ENCODE results near the gene TRABD2B. TPM values are rescaled to one million over a fixed set of nuclear protein-coding genes. Genes with fewer than 3 reads are reported as not detected.

TRABD2B gene
- total and polyA plus RNA-seq, 2 of the 4 experiments (the other 2 are of a cell fraction): not detected

DNA sequence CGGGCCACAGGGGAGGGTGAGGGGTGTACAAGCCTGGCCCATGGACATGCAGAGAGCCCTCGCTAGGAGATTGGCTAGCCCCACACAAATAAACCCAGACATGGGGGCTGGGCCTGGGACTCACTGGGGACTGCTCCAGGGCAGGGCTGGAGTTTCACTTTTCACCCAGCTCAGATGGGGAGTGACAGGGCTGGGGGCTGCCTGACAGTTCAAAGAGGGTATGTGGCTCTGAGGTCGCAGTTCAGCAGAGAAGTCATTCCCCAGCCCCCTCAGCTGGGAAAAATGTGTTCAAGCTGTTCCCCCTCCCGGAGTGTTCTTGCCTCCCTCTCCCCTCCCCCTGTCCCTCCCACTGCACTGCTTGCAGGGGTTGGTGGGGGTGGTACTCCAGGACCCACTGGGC is 277.1 kb downstream of the TRABD2B start:
- Histone ChIP-seq H2BK15ac (ENCODE audit: low read depth, low read length) (no peak overlapping the region), H3K14ac (replicated peaks; ENCODE audit: low read depth, low read length) (no peak overlapping the region), H3K23ac (ENCODE audit: low read depth, low read length) (no peak overlapping the region), H2AK5ac (ENCODE audit: low read depth, low read length) (no peak overlapping the region), H2AK9ac (replicated peaks; ENCODE audit: low read depth, low read length, poor library complexity) (no peak overlapping the region), H3K27me3 (ENCODE audit: control insufficient read depth, insufficient read depth, low read length) (peaks cover 13% of the 10 kb centered on the region; the same call in 1 of the 2 replicates), H2BK5ac (ENCODE audit: low read depth, low read length, poor library complexity, severe bottlenecking) (no peak overlapping the region), H3K56ac (ENCODE audit: extremely low read depth, insufficient read depth, low read length) (no peak overlapping the region), H3K9me3 (ENCODE audit: control insufficient read depth, insufficient read depth, low read length) (no peaks in the 10 kb centered on the region), H4K20me1 (ENCODE audit: insufficient read depth, low read length) (no peaks in the 10 kb centered on the region), H3K79me1 (ENCODE audit: low read depth in 1 of 2, low read length in 2 of 2) (no peaks in the 10 kb centered on the region), H2BK20ac (ENCODE audit: low read depth, low read length) (no peak overlapping the region), H3K4ac (ENCODE audit: low read depth, low read length) (no peak overlapping the region), H3K4me3 (ENCODE audit: insufficient read depth, low read depth, low read length) (no peak overlapping the region), H4K5ac (ENCODE audit: low read depth, low read length) (no peak overlapping the region), H3K18ac (ENCODE audit: low read depth, low read length) (no peak overlapping the region), H4K91ac (ENCODE audit: insufficient read depth, low read depth, low read length) (no peak overlapping the region), H3K9ac (ENCODE audit: low read depth, low read length) (no peak overlapping the region), H4K8ac (ENCODE audit: low read depth in 2 of 2, low read length in 2 of 2) (no peak overlapping the region), H2AFZ (replicated peaks; ENCODE audit: low read length, poor library complexity) (no peak overlapping the region), H3K4me2 (ENCODE audit: low read depth, low read length) (no peak overlapping the region), H3K9me1 (ENCODE audit: insufficient read depth, low read length) (no peaks in the 10 kb centered on the region), H3K4me1 (ENCODE audit: control insufficient read depth, insufficient read depth, low read length) (no peaks in the 10 kb centered on the region), H3K27ac (ENCODE audit: insufficient read depth, low read length) (no peak overlapping the region), H2BK120ac (ENCODE audit: low read depth, low read length) (no peak overlapping the region), H3K36me3 (ENCODE audit: control insufficient read depth, insufficient read depth, low read length) (no peaks in the 10 kb centered on the region)
- no peak for DNase-seq
- no peak for ATAC-seq (ENCODE audit: low read depth)
- in situ Hi-C loops (cut with MboI; ENCODE audit: low sequenced_read_pairs) (no loop called here), intact Hi-C loops (cut with micrococcal nuclease) (no loop called here), dilution Hi-C loops (cut with HindIII; ENCODE audit: low sequenced_read_pairs, unreplicated experiment) (no loop called here)
- CTCF ChIA-PET: no interaction called here
- no TSS peak for BruUV-seq (replicated peaks)
- POLR2A ChIA-PET (ENCODE audit: unreplicated experiment): no interaction called here
- no CpG with 5 or more reads among the region's 4 CpGs for WGBS, 2 experiments (ENCODE audit: extremely low coverage in 2 of 2, insufficient read length in 1 of 2)
- TF ChIP-seq, protein P1, sequence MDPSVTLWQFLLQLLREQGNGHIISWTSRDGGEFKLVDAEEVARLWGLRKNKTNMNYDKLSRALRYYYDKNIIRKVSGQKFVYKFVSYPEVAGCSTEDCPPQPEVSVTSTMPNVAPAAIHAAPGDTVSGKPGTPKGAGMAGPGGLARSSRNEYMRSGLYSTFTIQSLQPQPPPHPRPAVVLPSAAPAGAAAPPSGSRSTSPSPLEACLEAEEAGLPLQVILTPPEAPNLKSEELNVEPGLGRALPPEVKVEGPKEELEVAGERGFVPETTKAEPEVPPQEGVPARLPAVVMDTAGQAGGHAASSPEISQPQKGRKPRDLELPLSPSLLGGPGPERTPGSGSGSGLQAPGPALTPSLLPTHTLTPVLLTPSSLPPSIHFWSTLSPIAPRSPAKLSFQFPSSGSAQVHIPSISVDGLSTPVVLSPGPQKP (IDR thresholded peaks at IDR 0.05; ENCODE audit: borderline replicate concordance, low read depth, low read length): no peak
- TF ChIP-seq CTCF (conservative IDR thresholded peaks at IDR 0.05; ENCODE audit: low read depth, low read length) (no peak), FOS (IDR thresholded peaks at IDR 0.05; ENCODE audit: low read depth, low read length) (no peak), POLR2A (IDR thresholded peaks at IDR 0.05; ENCODE audit: low read depth, low read length) (no peak), BHLHE40 (IDR thresholded peaks at IDR 0.05; ENCODE audit: low read depth, low read length) (no peak), NFE2L2 (IDR thresholded peaks at IDR 0.05; ENCODE audit: low read depth, low read length) (no peak), CHD1 (IDR thresholded peaks at IDR 0.05; ENCODE audit: low read depth, low read length) (no peak), RFX5 (IDR thresholded peaks at IDR 0.05; ENCODE audit: low read depth, low read length) (no peak), USF2 (IDR thresholded peaks at IDR 0.05; ENCODE audit: low read depth, low read length) (no peak), MXI1 (IDR thresholded peaks at IDR 0.05; ENCODE audit: borderline replicate concordance, low read depth, low read length) (no peak)
